Panc1 (cell line): ENCODE measurements around the gene HEMGN. TPM values are rescaled to one million over a fixed set of nuclear protein-coding genes. Genes with fewer than 3 reads are reported as not detected.

Experiments used
- ATAC-seq: fragments of 200-7000 bp; cut with Tn5 transposase; 2 replicates; pipeline ENCODE4 v1.9.1; 2020; ENCODE audit warnings: mild to moderate bottlenecking, moderate library complexity
- BruUV-seq: library from RNA; stranded (reverse); fragments of 400-500 nt; replicated peaks from 2 replicates; lab custom pipeline; 2021; lab: Mats Ljungman, UMichigan
- CTCF ChIA-PET: fragments of 300-600 bp; sonication (Branson Sonifier 250); formaldehyde crosslinking; loops from one replicate; lab custom pipeline; 2022; ENCODE audit warnings: antibody characterized with exemption; lab: Charles Lee
- POLR2A ChIA-PET: fragments of 300-600 bp; sonication (Branson Sonifier 250); formaldehyde crosslinking; loops from one replicate; lab custom pipeline; 2022; ENCODE audit warnings: antibody characterized with exemption; lab: Charles Lee
- DNase-seq: peaks from one replicate; pipeline ENCODE4 v3.0.0-alpha.2; 2010; ENCODE audit warnings: low read depth, low spot score
- H3K27ac ChIP-seq: 2 replicates; pipeline ENCODE4 v1.5.1; 2011; ENCODE audit warnings: mild to moderate bottlenecking, low read length, inconsistent platforms
- H3K27me3 ChIP-seq: fragments of 200-500 bp; sonication (Bioruptor generic); 2 replicates; pipeline ENCODE4 v1.6.0; 2014; ENCODE audit warnings: low read length, inconsistent platforms; ENCODE audit not compliant: control insufficient read depth, insufficient read depth
- H3K36me3 ChIP-seq: fragments of 200-500 bp; sonication (Bioruptor generic); 2 replicates; pipeline ENCODE4 v1.5.1; 2014; ENCODE audit warnings: inconsistent platforms, mild to moderate bottlenecking, low read length, moderate library complexity; ENCODE audit not compliant: control insufficient read depth, insufficient read depth
- H3K4me1 ChIP-seq: 2 replicates; pipeline ENCODE4 v1.5.1; 2011; ENCODE audit warnings: inconsistent platforms, mild to moderate bottlenecking, low read length, moderate library complexity; ENCODE audit not compliant: control insufficient read depth, insufficient read depth
- H3K4me3 ChIP-seq, 2 experiments: 2 replicates each; pipeline ENCODE4 v1.5.1; 2011 to 2012; ENCODE audit warnings: low read depth in 2 of 2, low read length in 2 of 2, mild to moderate bottlenecking in 2 of 2, inconsistent platforms in 1 of 2, moderate library complexity in 1 of 2
- H3K9me3 ChIP-seq: fragments of 200-500 bp; sonication (Bioruptor generic); 2 replicates; pipeline ENCODE4 v1.5.1; 2014; ENCODE audit warnings: low read depth, mild to moderate bottlenecking, inconsistent platforms, low read length, moderate library complexity; ENCODE audit not compliant: control insufficient read depth, insufficient read depth
- CTCF ChIP-seq: fragments of 450-650 bp; IDR thresholded peaks from 2 replicates; pipeline ENCODE4 v1.5.1; 2017; ENCODE audit warnings: mild to moderate bottlenecking
- POLR2AphosphoS5 ChIP-seq: IDR thresholded peaks from 2 replicates; pipeline ENCODE4 v1.6.1; 2012; ENCODE audit warnings: mild to moderate bottlenecking, low read depth, low read length, moderate library complexity
- REST ChIP-seq, 2 experiments: IDR thresholded peaks; 2 replicates each; pipeline ENCODE4 v1.6.1; 2011 to 2012; ENCODE audit warnings: low read depth in 2 of 2, control low read depth in 1 of 2, low read length in 1 of 2, mild to moderate bottlenecking in 1 of 2, moderate library complexity in 1 of 2; ENCODE audit not compliant: insufficient read depth in 1 of 2
- SIN3A ChIP-seq: IDR thresholded peaks from 2 replicates; pipeline ENCODE4 v1.6.1; 2012; ENCODE audit warnings: low read depth, mild to moderate bottlenecking, low read length, moderate library complexity, borderline replicate concordance; ENCODE audit not compliant: insufficient read depth
- TCF7L2 ChIP-seq: IDR thresholded peaks from 2 replicates; pipeline ENCODE4 v1.6.1; 2011; ENCODE audit warnings: mild to moderate bottlenecking, low read depth, low read length, inconsistent platforms
- in situ Hi-C: cut with HindIII; loops from 2 replicates; pipeline ENCODE4 v1.10.0; 2016; ENCODE audit warnings: low sequenced_read_pairs, low pct_unique_long_range_greater_than_20kb
- intact Hi-C: fragments of 100-400 bp; cut with micrococcal nuclease; formaldehyde crosslinking; loops from one replicate; pipeline ENCODE4 v1.10.0; 2022; ENCODE audit not compliant: unreplicated experiment
- total RNA-seq: library from RNA; stranded (reverse); gene quantifications from one replicate; pipeline ENCODE4 v1.2.1, GENCODE V29; 2021; ENCODE audit not compliant: unreplicated experiment

Gene HEMGN
- total RNA-seq, 1 experiment from 2014 or later: not detected

GRCh38 chr9:97891736-97892135, 46.2 kb downstream of the HEMGN start:
- DNase-seq (no peak), ATAC-seq (no peak)
- POLR2A ChIA-PET: no interaction called here
- intact Hi-C loops: no loop called here
- Histone ChIP-seq H3K4me3 (no peak overlapping the region), H3K36me3 (no peaks in the 10 kb centered on the region), H3K4me1 (no peaks in the 10 kb centered on the region), H3K27ac (no peak overlapping the region), H3K9me3 (no peaks in the 10 kb centered on the region), H3K27me3 (no peaks in the 10 kb centered on the region)
- in situ Hi-C loops: no loop called here
- CTCF ChIA-PET: no interaction called here
- TF ChIP-seq POLR2AphosphoS5: no peak
- no peak for TF ChIP-seq REST (IDR thresholded peaks at IDR 0.05; ENCODE audit: insufficient read depth in 1 of 2, low read depth in 2 of 2, low read length in 1 of 2)
- TF ChIP-seq TCF7L2: no peak
- TF ChIP-seq CTCF: no peak
- TF ChIP-seq SIN3A: no peak
- BruUV-seq: no TSS peak

- ChIA-PET CTCF (interaction anchor here (1.0 kb wide), 1 partner anchor 8 kb away, joined by 3 read pairs; no protein-coding TSS in a partner anchor), POLR2A (no interaction called here)
- Histone ChIP-seq H3K4me1 (no peaks in the 10 kb centered on the region), H3K9me3 (no peaks in the 10 kb centered on the region), H3K36me3 (no peaks in the 10 kb centered on the region), H3K4me3 (no peak overlapping the region), H3K27me3 (no peaks in the 10 kb centered on the region), H3K27ac (no peak overlapping the region)
- in situ Hi-C loops: no loop called here
- ATAC-seq (no peak), DNase-seq (no peak)
- BruUV-seq: no TSS peak
- no peak for TF ChIP-seq TCF7L2
- peak; percentile 76 for TF ChIP-seq CTCF
- no peak for TF ChIP-seq REST (IDR thresholded peaks at IDR 0.05; ENCODE audit: insufficient read depth in 1 of 2, low read depth in 2 of 2, low read length in 1 of 2)
- intact Hi-C loops: no loop called here
These were observed 47.8 kb downstream of the HEMGN start for GRCh38 chr9:97889941-97890887.
